MCF 10A (cell line): ENCODE results near the gene NOC2L. TPM values are rescaled to one million over a fixed set of nuclear protein-coding genes. Genes with fewer than 3 reads are reported as not detected.

Experiments
- BruUV-seq: library from RNA; stranded (reverse); fragments of 400-500 nt; replicated peaks from 2 replicates; lab custom pipeline; 2021; lab: Mats Ljungman, UMichigan
- CTCF ChIA-PET: fragments of 300-600 bp; sonication (Branson Sonifier 250); formaldehyde crosslinking; extraction: SDS; loops from one replicate; lab custom pipeline; 2021; ENCODE audit warnings: antibody characterized with exemption, inconsistent platforms; lab: Yijun Ruan, JAX
- POLR2A ChIA-PET: fragments of 300-600, 350-650 bp; sonication (Branson Sonifier 250); formaldehyde crosslinking; extraction: SDS; loops from one replicate; lab custom pipeline; 2020; ENCODE audit warnings: antibody characterized with exemption, inconsistent platforms; lab: Yijun Ruan, JAX
- DNase-seq: peaks from one replicate; pipeline ENCODE4 v3.0.0-alpha.2; 2018; ENCODE audit not compliant: unreplicated experiment
- H3K27ac Mint-ChIP-seq: one replicate; pipeline ENCODE4 v1.8.0; 2022; ENCODE audit warnings: mild to moderate bottlenecking, low read depth, mixed read lengths; ENCODE audit not compliant: unreplicated experiment
- H3K27me3 Mint-ChIP-seq: one replicate; pipeline ENCODE4 v1.8.0; 2022; ENCODE audit warnings: mixed read lengths; ENCODE audit not compliant: insufficient read depth, unreplicated experiment
- H3K36me3 Mint-ChIP-seq: one replicate; pipeline ENCODE4 v1.8.0; 2022; ENCODE audit warnings: mild to moderate bottlenecking, moderate library complexity, mixed read lengths; ENCODE audit not compliant: insufficient read depth, unreplicated experiment
- H3K4me1 Mint-ChIP-seq: one replicate; pipeline ENCODE4 v1.8.0; 2022; ENCODE audit warnings: mixed read lengths; ENCODE audit not compliant: insufficient read depth, unreplicated experiment
- H3K4me3 Mint-ChIP-seq: one replicate; pipeline ENCODE4 v1.8.0; 2022; ENCODE audit warnings: mild to moderate bottlenecking, moderate library complexity, mixed read lengths; ENCODE audit not compliant: unreplicated experiment
- H3K9me3 Mint-ChIP-seq: one replicate; pipeline ENCODE4 v1.8.0; 2022; ENCODE audit warnings: mixed read lengths; ENCODE audit not compliant: unreplicated experiment
- CTCF ChIP-seq: fragments of 200-600 bp; IDR thresholded peaks from one replicate; pipeline ENCODE4 v1.8.0; 2022; ENCODE audit warnings: antibody characterized with exemption, mild to moderate bottlenecking; ENCODE audit not compliant: unreplicated experiment
- intact Hi-C: fragments of 100-400 bp; cut with micrococcal nuclease; formaldehyde crosslinking; loops from 2 replicates; pipeline ENCODE4 v1.14.1; 2022
- total RNA-seq: library from RNA; stranded (reverse); gene quantifications from 2 replicates; pipeline ENCODE4 v1.2.3, GENCODE V29; 2022

The NOC2L gene
- total RNA-seq, 1 experiment from 2014 or later = 136 TPM

GRCh38 chr1:964691-965525, 5.9 kb upstream of the NOC2L start:
- no TSS peak for BruUV-seq

GRCh38 chr1:963746-964525, 4.9 kb upstream of the NOC2L start:
- CTCF ChIA-PET = no interaction called here
- H3K27me3 Mint-ChIP-seq = no peaks in the 10 kb centered on the region
- H3K27ac Mint-ChIP-seq = no peak overlapping the region
- no peak for DNase-seq
- H3K4me1 Mint-ChIP-seq = peaks cover 4% of the 10 kb centered on the region
- peaks cover 11% of the 10 kb centered on the region for H3K36me3 Mint-ChIP-seq
- H3K4me3 Mint-ChIP-seq = no peak overlapping the region
- POLR2A ChIA-PET = no interaction called here
- TF ChIP-seq CTCF = no peak
- BruUV-seq = no TSS peak
- no peaks in the 10 kb centered on the region for H3K9me3 Mint-ChIP-seq
- intact Hi-C loops = no loop called here

More at GRCh38 chr1:964691-965525, 5.9 kb upstream of the NOC2L start:
- intact Hi-C loops = no loop called here
- Mint-ChIP-seq H3K27ac (no peak overlapping the region), H3K27me3 (no peaks in the 10 kb centered on the region), H3K36me3 (peaks cover 11% of the 10 kb centered on the region), H3K4me3 (no peak overlapping the region), H3K9me3 (no peaks in the 10 kb centered on the region), H3K4me1 (peaks cover 4% of the 10 kb centered on the region)
- DNase-seq = no peak
- TF ChIP-seq CTCF = no peak
- CTCF ChIA-PET = interaction anchor here (0.6 to 1.4 kb wide), 2 partner anchors 11 to 18 kb away, joined by 3 to 7 read pairs; no protein-coding TSS in a partner anchor
- POLR2A ChIA-PET = no interaction called here

GRCh38 chr1:963301-963651, 4.2 kb upstream of the NOC2L start:
- H3K4me1 Mint-ChIP-seq = peaks cover 2% of the 10 kb centered on the region
- H3K4me3 Mint-ChIP-seq = no peak overlapping the region
- H3K27me3 Mint-ChIP-seq = no peaks in the 10 kb centered on the region
- ChIA-PET CTCF (no interaction called here), POLR2A (no interaction called here)
- BruUV-seq = no TSS peak
- intact Hi-C loops = no loop called here
- DNase-seq = no peak
- peaks cover 11% of the 10 kb centered on the region for H3K36me3 Mint-ChIP-seq
- no peak overlapping the region for H3K27ac Mint-ChIP-seq
- no peaks in the 10 kb centered on the region for H3K9me3 Mint-ChIP-seq
- TF ChIP-seq CTCF = no peak
